SK-N-SH treated with all-trans-retinoic acid at 6 μM for 48 hours (cell line): ENCODE measurements around the gene PARL.

ENCODE experiments used
- SNAI2 ChIP-seq: fragments of 250-450 bp; sonication (Bioruptor Pico); IDR thresholded peaks from 2 replicates; pipeline ENCODE4 v1.5.0; 2020; ENCODE audit warnings: mild to moderate bottlenecking, moderate library complexity
- TOX ChIP-seq: fragments of 250-450 bp; sonication (Bioruptor Pico); IDR thresholded peaks from 2 replicates; pipeline ENCODE4 v1.8.0; 2021; ENCODE audit warnings: mild to moderate bottlenecking, moderate library complexity, borderline replicate concordance
- ZNF8 ChIP-seq: fragments of 450-650 bp; formaldehyde crosslinking; IDR thresholded peaks from 2 replicates; pipeline ENCODE4 v1.5.0; 2020; ENCODE audit warnings: mild to moderate bottlenecking, moderate library complexity
- TF ChIP-seq, protein P1 (sequence below): fragments of 250-450 bp; sonication (Bioruptor Pico); IDR thresholded peaks from 2 replicates; pipeline ENCODE4 v1.8.0; 2020; ENCODE audit warnings: mild to moderate bottlenecking, moderate library complexity, borderline replicate concordance

DNA sequence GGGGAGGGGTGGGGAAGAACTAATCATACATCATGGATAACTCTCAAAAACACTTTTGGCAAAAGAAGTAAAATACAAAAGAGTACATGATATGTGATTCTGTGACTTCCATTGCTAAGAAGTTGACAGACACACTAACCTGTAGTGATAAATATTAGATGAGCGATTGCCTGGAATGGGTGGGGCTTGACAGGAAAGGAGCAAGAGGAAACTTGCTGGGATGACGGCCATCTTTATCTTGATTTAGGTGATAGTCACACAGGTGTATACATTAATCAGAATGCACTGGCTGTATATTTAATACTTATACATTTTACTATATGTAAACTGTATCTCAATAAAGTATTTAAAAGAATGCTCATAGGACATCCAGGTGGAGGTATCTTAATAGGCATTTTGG is 13.1 kb downstream of the PARL start:
- TF ChIP-seq TOX (CRISPR knock-in tag) (no peak), ZNF8 (no peak), SNAI2 (CRISPR knock-in tag) (no peak)
- TF ChIP-seq, protein P1, sequence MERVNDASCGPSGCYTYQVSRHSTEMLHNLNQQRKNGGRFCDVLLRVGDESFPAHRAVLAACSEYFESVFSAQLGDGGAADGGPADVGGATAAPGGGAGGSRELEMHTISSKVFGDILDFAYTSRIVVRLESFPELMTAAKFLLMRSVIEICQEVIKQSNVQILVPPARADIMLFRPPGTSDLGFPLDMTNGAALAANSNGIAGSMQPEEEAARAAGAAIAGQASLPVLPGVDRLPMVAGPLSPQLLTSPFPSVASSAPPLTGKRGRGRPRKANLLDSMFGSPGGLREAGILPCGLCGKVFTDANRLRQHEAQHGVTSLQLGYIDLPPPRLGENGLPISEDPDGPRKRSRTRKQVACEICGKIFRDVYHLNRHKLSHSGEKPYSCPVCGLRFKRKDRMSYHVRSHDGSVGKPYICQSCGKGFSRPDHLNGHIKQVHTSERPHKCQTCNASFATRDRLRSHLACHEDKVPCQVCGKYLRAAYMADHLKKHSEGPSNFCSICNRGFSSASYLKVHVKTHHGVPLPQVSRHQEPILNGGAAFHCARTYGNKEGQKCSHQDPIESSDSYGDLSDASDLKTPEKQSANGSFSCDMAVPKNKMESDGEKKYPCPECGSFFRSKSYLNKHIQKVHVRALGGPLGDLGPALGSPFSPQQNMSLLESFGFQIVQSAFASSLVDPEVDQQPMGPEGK: no peak
